Right lobe of liver (tissue), 4 donors: ENCODE measurements around the gene IFIT1B.

Experiments used
- POLR2A ChIP-seq: fragments of 450-650 bp; IDR thresholded peaks from one replicate; pipeline ENCODE4 v1.6.1; 2017; ENCODE audit warnings: antibody characterized with exemption, mild to moderate bottlenecking
- TF ChIP-seq, protein P1 (sequence below), 4 donors: fragments of 200-600 bp in 3 of 4; fragments of 450-650 bp in 1 of 4; IDR thresholded peaks; one replicate each; pipeline versions ENCODE4 v1.5.1 to v1.8.0; 2016 to 2022; ENCODE audit warnings: antibody characterized with exemption in 4 of 4, mild to moderate bottlenecking in 2 of 4
- donor health status: DM: no; HTN: no; CAD: no.
- donor health status: DM: no; HTN: no; CAD: no.
- donor health status: DM: no; HTN: yes; CAD: no.

- TF ChIP-seq, protein P1, sequence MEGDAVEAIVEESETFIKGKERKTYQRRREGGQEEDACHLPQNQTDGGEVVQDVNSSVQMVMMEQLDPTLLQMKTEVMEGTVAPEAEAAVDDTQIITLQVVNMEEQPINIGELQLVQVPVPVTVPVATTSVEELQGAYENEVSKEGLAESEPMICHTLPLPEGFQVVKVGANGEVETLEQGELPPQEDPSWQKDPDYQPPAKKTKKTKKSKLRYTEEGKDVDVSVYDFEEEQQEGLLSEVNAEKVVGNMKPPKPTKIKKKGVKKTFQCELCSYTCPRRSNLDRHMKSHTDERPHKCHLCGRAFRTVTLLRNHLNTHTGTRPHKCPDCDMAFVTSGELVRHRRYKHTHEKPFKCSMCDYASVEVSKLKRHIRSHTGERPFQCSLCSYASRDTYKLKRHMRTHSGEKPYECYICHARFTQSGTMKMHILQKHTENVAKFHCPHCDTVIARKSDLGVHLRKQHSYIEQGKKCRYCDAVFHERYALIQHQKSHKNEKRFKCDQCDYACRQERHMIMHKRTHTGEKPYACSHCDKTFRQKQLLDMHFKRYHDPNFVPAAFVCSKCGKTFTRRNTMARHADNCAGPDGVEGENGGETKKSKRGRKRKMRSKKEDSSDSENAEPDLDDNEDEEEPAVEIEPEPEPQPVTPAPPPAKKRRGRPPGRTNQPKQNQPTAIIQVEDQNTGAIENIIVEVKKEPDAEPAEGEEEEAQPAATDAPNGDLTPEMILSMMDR (IDR thresholded peaks at IDR 0.05), result no peak
- no peak for TF ChIP-seq POLR2A
Measured at GRCh38 chr10:89329151-89329550, 48.7 kb upstream of the IFIT1B start.
